SK-N-SH treated with all-trans-retinoic acid at 6 μM for 48 hours (cell line): ENCODE results near the gene MUS81.

Source experiments
- ARNTL ChIP-seq: fragments of 450-650 bp; formaldehyde crosslinking; IDR thresholded peaks from 2 replicates; pipeline ENCODE4 v1.5.0; 2020; ENCODE audit warnings: low read depth, mild to moderate bottlenecking, moderate library complexity, borderline replicate concordance
- BACH2 ChIP-seq: fragments of 250-450 bp; sonication (Bioruptor Pico); IDR thresholded peaks from 2 replicates; pipeline ENCODE4 v1.9.0; 2021; ENCODE audit warnings: mild to moderate bottlenecking, borderline replicate concordance
- GLIS3 ChIP-seq: fragments of 250-450 bp; sonication (Bioruptor Pico); IDR thresholded peaks from 2 replicates; pipeline ENCODE4 v1.5.0; 2020; ENCODE audit warnings: mild to moderate bottlenecking, moderate library complexity
- RARB ChIP-seq: fragments of 250-450 bp; sonication (Bioruptor Pico); IDR thresholded peaks from 2 replicates; pipeline ENCODE4 v1.8.0; 2021; ENCODE audit warnings: mild to moderate bottlenecking, moderate library complexity
- TCF4 ChIP-seq: fragments of 250-450 bp; sonication (Bioruptor Pico); IDR thresholded peaks from 2 replicates; pipeline ENCODE4 v1.8.0; 2021; ENCODE audit warnings: mild to moderate bottlenecking, moderate library complexity, borderline replicate concordance
- TF ChIP-seq, protein P1 (sequence below): fragments of 250-450 bp; sonication (Bioruptor Pico); IDR thresholded peaks from 2 replicates; pipeline ENCODE4 v1.5.0; 2020; ENCODE audit warnings: mild to moderate bottlenecking, moderate library complexity

DNA sequence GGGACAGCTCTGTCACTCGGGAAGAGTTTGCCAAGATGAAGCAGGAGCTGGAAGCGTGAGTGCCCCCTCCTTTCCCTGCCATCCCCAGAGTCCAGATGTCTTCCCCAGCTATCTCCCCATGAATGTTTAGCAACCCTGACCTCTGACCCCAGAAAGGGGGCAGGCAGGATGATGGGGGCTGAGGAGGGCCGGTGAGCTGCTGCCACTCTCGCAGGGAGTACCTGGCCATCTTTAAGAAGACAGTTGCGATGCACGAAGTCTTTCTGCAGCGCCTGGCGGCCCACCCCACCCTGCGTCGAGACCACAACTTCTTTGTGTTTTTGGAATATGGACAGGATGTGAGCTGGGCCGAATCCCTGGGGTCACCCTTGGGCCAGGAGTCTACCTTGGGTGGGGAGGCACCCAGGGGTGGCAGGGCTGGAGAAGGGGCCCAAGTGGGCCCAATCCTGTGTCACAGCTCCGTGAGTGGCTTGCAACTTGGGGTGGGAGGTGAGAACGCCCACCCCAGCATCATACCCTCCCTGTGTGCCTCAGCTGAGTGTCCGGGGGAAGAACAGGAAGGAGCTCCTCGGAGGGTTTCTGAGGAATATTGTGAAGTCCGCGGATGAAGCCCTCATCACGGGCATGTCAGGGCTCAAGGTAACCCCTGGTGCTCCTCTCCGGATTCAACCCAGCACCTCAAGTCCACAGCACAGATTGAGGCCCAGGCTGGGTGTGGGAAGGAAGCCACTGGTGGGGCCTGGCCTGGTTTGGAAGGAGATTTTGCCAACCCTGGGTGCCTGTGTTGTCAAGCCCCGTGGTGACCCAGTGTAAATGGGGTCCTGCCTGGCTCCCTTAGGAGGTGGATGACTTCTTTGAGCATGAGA lies 9.8 kb upstream of the MUS81 start:
- TF ChIP-seq GLIS3 (CRISPR knock-in tag) = no peak
- no peak for TF ChIP-seq RARB (CRISPR knock-in tag)
- TF ChIP-seq ARNTL (CRISPR knock-in tag) = no peak
- TF ChIP-seq, protein P1, sequence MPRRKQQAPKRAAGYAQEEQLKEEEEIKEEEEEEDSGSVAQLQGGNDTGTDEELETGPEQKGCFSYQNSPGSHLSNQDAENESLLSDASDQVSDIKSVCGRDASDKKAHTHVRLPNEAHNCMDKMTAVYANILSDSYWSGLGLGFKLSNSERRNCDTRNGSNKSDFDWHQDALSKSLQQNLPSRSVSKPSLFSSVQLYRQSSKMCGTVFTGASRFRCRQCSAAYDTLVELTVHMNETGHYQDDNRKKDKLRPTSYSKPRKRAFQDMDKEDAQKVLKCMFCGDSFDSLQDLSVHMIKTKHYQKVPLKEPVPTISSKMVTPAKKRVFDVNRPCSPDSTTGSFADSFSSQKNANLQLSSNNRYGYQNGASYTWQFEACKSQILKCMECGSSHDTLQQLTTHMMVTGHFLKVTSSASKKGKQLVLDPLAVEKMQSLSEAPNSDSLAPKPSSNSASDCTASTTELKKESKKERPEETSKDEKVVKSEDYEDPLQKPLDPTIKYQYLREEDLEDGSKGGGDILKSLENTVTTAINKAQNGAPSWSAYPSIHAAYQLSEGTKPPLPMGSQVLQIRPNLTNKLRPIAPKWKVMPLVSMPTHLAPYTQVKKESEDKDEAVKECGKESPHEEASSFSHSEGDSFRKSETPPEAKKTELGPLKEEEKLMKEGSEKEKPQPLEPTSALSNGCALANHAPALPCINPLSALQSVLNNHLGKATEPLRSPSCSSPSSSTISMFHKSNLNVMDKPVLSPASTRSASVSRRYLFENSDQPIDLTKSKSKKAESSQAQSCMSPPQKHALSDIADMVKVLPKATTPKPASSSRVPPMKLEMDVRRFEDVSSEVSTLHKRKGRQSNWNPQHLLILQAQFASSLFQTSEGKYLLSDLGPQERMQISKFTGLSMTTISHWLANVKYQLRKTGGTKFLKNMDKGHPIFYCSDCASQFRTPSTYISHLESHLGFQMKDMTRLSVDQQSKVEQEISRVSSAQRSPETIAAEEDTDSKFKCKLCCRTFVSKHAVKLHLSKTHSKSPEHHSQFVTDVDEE (CRISPR knock-in tag) = no peak
- no peak for TF ChIP-seq TCF4 (CRISPR knock-in tag)
- no peak for TF ChIP-seq BACH2
